HepG2 (cell line): ENCODE measurements around the gene SOCS1. TPM values are rescaled to one million over a fixed set of nuclear protein-coding genes. Genes with fewer than 3 reads are reported as not detected.
A peak's percentile ranks its signal among the peaks of the same experiment; 100 is the strongest.

ENCODE experiments used
- ARHGAP35 ChIP-seq: sonication (generic); formaldehyde crosslinking; IDR thresholded peaks from 2 replicates; pipeline ENCODE4 v1.9.0; 2022; ENCODE audit warnings: mild to moderate bottlenecking, inconsistent platforms, moderate library complexity, missing genetic modification reagents, borderline replicate concordance
- DZIP1 ChIP-seq: sonication (generic); formaldehyde crosslinking; IDR thresholded peaks from 2 replicates; pipeline ENCODE4 v1.5.0; 2020; ENCODE audit warnings: mild to moderate bottlenecking, missing genetic modification reagents
- JUNB ChIP-seq: sonication (generic); formaldehyde crosslinking; IDR thresholded peaks from 2 replicates; pipeline ENCODE4 v1.8.0; 2022; ENCODE audit warnings: missing genetic modification reagents, mild to moderate bottlenecking, borderline replicate concordance
- MTF2 ChIP-seq: sonication (generic); formaldehyde crosslinking; IDR thresholded peaks from 2 replicates; pipeline ENCODE4 v1.5.0; 2020; ENCODE audit warnings: missing genetic modification reagents, borderline replicate concordance
- PRDM10 ChIP-seq: sonication (generic); formaldehyde crosslinking; IDR thresholded peaks from 2 replicates; pipeline ENCODE4 v1.4.0; 2020; ENCODE audit warnings: low read depth, missing genetic modification reagents
- RAD51 ChIP-seq: fragments of 450-650 bp; IDR thresholded peaks from 2 replicates; pipeline ENCODE4 v1.6.1; 2016; ENCODE audit warnings: borderline replicate concordance
- SP1 ChIP-seq, 2 experiments: fragments of 450-650 bp in 1 of 2; sonication (generic) in 1 of 2; formaldehyde crosslinking in 1 of 2; IDR thresholded peaks; 2 replicates each; pipeline versions ENCODE4 v1.4.0 to v1.6.1; 2016 to 2020; ENCODE audit warnings: missing genetic modification reagents in 1 of 2
- ZBTB25 ChIP-seq: IDR thresholded peaks from 2 replicates; pipeline ENCODE4 v1.6.1; 2018; ENCODE audit warnings: missing genetic modification reagents
- ZFP37 ChIP-seq: sonication (generic); formaldehyde crosslinking; IDR thresholded peaks from 2 replicates; pipeline ENCODE4 v1.4.0; 2020; ENCODE audit warnings: missing genetic modification reagents, borderline replicate concordance
- ZMYM2 ChIP-seq: sonication (generic); formaldehyde crosslinking; IDR thresholded peaks from 2 replicates; pipeline ENCODE4 v1.8.0; 2022; ENCODE audit warnings: mild to moderate bottlenecking, missing genetic modification reagents
- ZNF280B ChIP-seq: sonication (generic); formaldehyde crosslinking; IDR thresholded peaks from 2 replicates; pipeline ENCODE4 v1.5.0; 2020; ENCODE audit warnings: missing genetic modification reagents, mild to moderate bottlenecking, borderline replicate concordance
- ZNF3 ChIP-seq: IDR thresholded peaks from 2 replicates; pipeline ENCODE4 v1.7.0; 2017; ENCODE audit warnings: inconsistent platforms
- ZNF552 ChIP-seq: sonication (generic); formaldehyde crosslinking; IDR thresholded peaks from 2 replicates; pipeline ENCODE4 v1.9.0; 2022; ENCODE audit warnings: missing genetic modification reagents, mild to moderate bottlenecking, borderline replicate concordance
- ZNF629 ChIP-seq: sonication (generic); formaldehyde crosslinking; conservative IDR thresholded peaks from 2 replicates; pipeline ENCODE4 v1.5.0; 2020; ENCODE audit warnings: missing genetic modification reagents
- ZNF883 ChIP-seq: sonication (generic); formaldehyde crosslinking; IDR thresholded peaks from 2 replicates; pipeline ENCODE4 v1.5.1; 2020; ENCODE audit warnings: mild to moderate bottlenecking, missing genetic modification reagents; ENCODE audit errors: not compliant biosample characterization
- polyA plus RNA-seq, 8 experiments: library from polyadenylated mRNA; depleted of rRNA in 3 of 8; stranded (reverse) in 7 of 8; unstranded in 1 of 8; fragments of >200 nt; fragmentation: Illumina TruSeq in 4 of 8; extraction: Trizol in 4 of 8; gene quantifications; 2 replicates each; pipeline versions ENCODE4 v1.2.1 to v1.2.3, GENCODE V29; 2011 to 2016; ENCODE audit warnings: low read depth in 4 of 8, missing spikeins in 1 of 8, mixed read lengths in 1 of 8; ENCODE audit not compliant: insufficient read depth in 1 of 8
- total RNA-seq, 5 experiments: library from RNA; depleted of rRNA; stranded (reverse); fragments of >200 nt; fragmentation: Illumina TruSeq; extraction: Trizol; gene quantifications; 2 replicates each; pipeline ENCODE4 v1.2.3, GENCODE V29; 2016; ENCODE audit warnings: low read depth in 1 of 5
- TF ChIP-seq, protein P1 (sequence below): sonication (generic); formaldehyde crosslinking; IDR thresholded peaks from 2 replicates; pipeline ENCODE4 v1.4.0; 2020; ENCODE audit warnings: missing genetic modification reagents
- TF ChIP-seq, protein P2 (sequence below): sonication (generic); formaldehyde crosslinking; IDR thresholded peaks from 2 replicates; pipeline ENCODE4 v1.4.0; 2020; ENCODE audit warnings: missing genetic modification reagents; ENCODE audit errors: not compliant biosample characterization

SOCS1 gene
- total and polyA plus RNA-seq, 2 of the 13 experiments (the other 11 are each of a cell fraction or from before 2014, with no cell fraction given): 5.3 to 6.3 TPM

DNA sequence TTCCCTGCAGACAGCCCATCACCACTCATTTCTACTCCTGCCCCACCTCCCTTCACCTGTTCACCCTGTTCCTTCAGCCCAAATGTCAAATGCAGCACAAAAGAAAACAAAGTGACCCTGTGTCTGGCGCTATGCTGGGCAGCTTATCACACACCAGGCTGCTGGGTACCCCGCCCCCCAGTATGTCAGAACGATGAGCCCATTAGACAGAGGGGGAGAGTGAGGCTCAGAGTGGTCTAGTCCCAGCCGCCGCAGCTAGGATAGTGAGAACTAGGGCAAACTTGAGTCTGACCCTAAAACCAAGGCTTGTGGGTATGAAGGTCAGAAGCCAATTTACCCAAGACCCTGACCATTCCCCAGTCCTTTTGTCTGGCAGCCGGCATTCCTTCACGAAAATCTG lies 9.1 kb upstream of the SOCS1 start (continued):
- TF ChIP-seq, protein P1, sequence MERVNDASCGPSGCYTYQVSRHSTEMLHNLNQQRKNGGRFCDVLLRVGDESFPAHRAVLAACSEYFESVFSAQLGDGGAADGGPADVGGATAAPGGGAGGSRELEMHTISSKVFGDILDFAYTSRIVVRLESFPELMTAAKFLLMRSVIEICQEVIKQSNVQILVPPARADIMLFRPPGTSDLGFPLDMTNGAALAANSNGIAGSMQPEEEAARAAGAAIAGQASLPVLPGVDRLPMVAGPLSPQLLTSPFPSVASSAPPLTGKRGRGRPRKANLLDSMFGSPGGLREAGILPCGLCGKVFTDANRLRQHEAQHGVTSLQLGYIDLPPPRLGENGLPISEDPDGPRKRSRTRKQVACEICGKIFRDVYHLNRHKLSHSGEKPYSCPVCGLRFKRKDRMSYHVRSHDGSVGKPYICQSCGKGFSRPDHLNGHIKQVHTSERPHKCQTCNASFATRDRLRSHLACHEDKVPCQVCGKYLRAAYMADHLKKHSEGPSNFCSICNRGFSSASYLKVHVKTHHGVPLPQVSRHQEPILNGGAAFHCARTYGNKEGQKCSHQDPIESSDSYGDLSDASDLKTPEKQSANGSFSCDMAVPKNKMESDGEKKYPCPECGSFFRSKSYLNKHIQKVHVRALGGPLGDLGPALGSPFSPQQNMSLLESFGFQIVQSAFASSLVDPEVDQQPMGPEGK (CRISPR knock-in tag): 0 out of 2 replicates have a peak, but pooled peaks have one; percentile 37
- TF ChIP-seq ZNF280B (CRISPR knock-in tag): no peak
- no peak for TF ChIP-seq PRDM10 (CRISPR knock-in tag)
- no peak for TF ChIP-seq ZFP37
- TF ChIP-seq, protein P2, sequence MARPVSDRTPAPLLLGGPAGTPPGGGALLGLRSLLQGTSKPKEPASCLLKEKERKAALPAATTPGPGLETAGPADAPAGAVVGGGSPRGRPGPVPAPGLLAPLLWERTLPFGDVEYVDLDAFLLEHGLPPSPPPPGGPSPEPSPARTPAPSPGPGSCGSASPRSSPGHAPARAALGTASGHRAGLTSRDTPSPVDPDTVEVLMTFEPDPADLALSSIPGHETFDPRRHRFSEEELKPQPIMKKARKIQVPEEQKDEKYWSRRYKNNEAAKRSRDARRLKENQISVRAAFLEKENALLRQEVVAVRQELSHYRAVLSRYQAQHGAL (CRISPR knock-in tag): no peak
- TF ChIP-seq RAD51: no peak
- no peak for TF ChIP-seq ZBTB25
- no peak for TF ChIP-seq JUNB (CRISPR knock-in tag)
- no peak for TF ChIP-seq ZNF552 (CRISPR knock-in tag)
- peak; percentile 3 for TF ChIP-seq ZNF883 (CRISPR knock-in tag)
- 0 out of 2 replicates have a peak, but pooled peaks have one; percentile 25 for TF ChIP-seq DZIP1 (CRISPR knock-in tag)
- no peak for TF ChIP-seq MTF2
- 0 out of 2 replicates have a peak, but pooled peaks have one; percentile 31 for TF ChIP-seq ZNF3 (CRISPR knock-in tag)
- TF ChIP-seq ZMYM2 (CRISPR knock-in tag): 0 out of 2 replicates have a peak, but pooled peaks have one; percentile 15
- 0 out of 2 replicates have a peak, but pooled peaks have one; percentile 30 for TF ChIP-seq ARHGAP35
- TF ChIP-seq ZNF629 (CRISPR knock-in tag): peak; percentile 97
- TF ChIP-seq SP1 (IDR thresholded peaks at IDR 0.05): no peak
- no peak for TF ChIP-seq SP1 (CRISPR knock-in tag; IDR thresholded peaks at IDR 0.05)
